Pancreas (tissue), 10 donors: ENCODE measurements around the gene FEM1C. TPM values are rescaled to one million over a fixed set of nuclear protein-coding genes. Genes with fewer than 3 reads are reported as not detected.

Source experiments
- ATAC-seq, 4 donors: fragments of 200-7000 bp; cut with Tn5 transposase; one replicate each; pipeline versions ENCODE4 v1.8.0 to v1.9.1; 2020; ENCODE audit warnings: mild to moderate bottlenecking in 4 of 4, moderate library complexity in 4 of 4
- DNase-seq, 6 donors: peaks; one replicate each; pipeline ENCODE4 v3.0.0-alpha.2; 2020
- FAIRE-seq: peaks from 2 replicates; lab custom pipeline; 2012; peaks lifted over from hg19 to GRCh38; lab: Jason Lieb, UNC
- H3K27ac ChIP-seq, 4 donors: fragments of 200-600 bp; sonication (generic); 1 replicate in 3 of 4; 2 replicates in 1 of 4; pipeline versions ENCODE4 v1.5.0 to v1.8.0; 2020
- H3K27me3 ChIP-seq, 4 donors: fragments of 200-600 bp; one replicate each; pipeline ENCODE4 v1.8.0; 2021
- H3K36me3 ChIP-seq, 3 donors: fragments of 200-600 bp; sonication (generic) in 1 of 3; one replicate each; pipeline versions ENCODE4 v1.5.0 to v1.8.0; 2020 to 2021
- H3K4me1 ChIP-seq, 3 donors: fragments of 200-600 bp; one replicate each; pipeline ENCODE4 v1.8.0; 2021
- H3K4me3 ChIP-seq, 4 donors: fragments of 200-600 bp; sonication (generic) in 2 of 4; one replicate each; pipeline versions ENCODE4 v1.5.0 to v1.8.0; 2020 to 2021
- H3K9me3 ChIP-seq, 4 donors: fragments of 200-600 bp; one replicate each; pipeline ENCODE4 v1.8.0; 2021
- CTCF ChIP-seq, 4 donors: fragments of 200-600 bp; sonication (generic) in 3 of 4; IDR thresholded peaks; one replicate each; pipeline versions ENCODE4 v1.5.0 to v1.8.0; 2021; ENCODE audit warnings: antibody characterized with exemption in 4 of 4
- WGBS, 2 donors: extraction: QIAGEN DNeasy Blood & Tissue Kit; methylation state at CpG; one replicate each; pipeline ENCODE4 v1.1.7; 2013; 5-methylcytosine and 5-hydroxymethylcytosine counted together
- intact Hi-C, 3 donors: fragments of 100-400 bp; cut with DNase I; formaldehyde crosslinking; loops; one replicate each; pipeline versions ENCODE4 v1.11.1 to v1.14.2; 2022
- polyA plus RNA-seq, 2 donors: library from polyadenylated mRNA; stranded (reverse); fragments of 200-250 nt; gene quantifications; one replicate each; pipeline ENCODE4 v1.2.3, GENCODE V29; 2013
- total RNA-seq, 6 donors: library from RNA; stranded (reverse); fragmentation: NEBNext Ultra II Directional in 4 of 6; extraction: Animal tissue kit (Norgen Biotek cat#: 25700) in 4 of 6; gene quantifications; one replicate each; pipeline versions ENCODE4 v1.2.1 to v1.2.4, GENCODE V29; 2021 to 2023
- donor health status: healthy with polysubstance abuse.
- donor health status: DM: no; HTN: no; CAD: no; lungs with moderate emphysema.
- donor health status: DM: no; HTN: no; CAD: no.
- donor health status: control.
- donor health status: control.
- donor health status: Bipolar disorder and iron deficiency.
- donor health status: DM: yes; HTN: yes; CAD: no.
- donor health status: DM: no; HTN: no; CAD: no.
- donor health status: DM: no; HTN: no; CAD: no.
- donor health status: DM: yes; HTN: yes; CAD: no.

Gene FEM1C
- total and polyA plus RNA-seq, 8 donors = 3.2 to 11.2 (median 7.6) TPM

DNA sequence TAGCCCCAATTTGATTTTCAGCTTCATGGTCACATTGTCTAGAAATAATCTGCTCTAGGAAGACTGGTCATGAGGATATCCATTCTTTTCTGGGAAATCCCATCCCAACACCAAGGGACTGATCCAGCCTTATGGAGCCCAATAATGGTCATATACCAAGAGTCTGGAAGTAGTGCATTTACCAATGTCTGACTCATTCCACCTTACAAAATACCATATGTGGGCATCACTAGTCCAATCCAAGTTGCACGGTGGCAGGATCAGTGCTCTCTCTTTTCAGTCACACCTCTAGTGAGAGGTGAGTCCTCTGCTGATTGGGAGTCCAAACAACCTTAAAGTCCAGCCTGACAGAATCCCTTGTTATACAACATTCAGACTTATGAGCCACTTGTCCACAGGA is 73.7 kb downstream of the FEM1C start:
- WGBS, 2 donors = 91 to 97% methylated on average over 1 of the region's 1 CpG
- ATAC-seq (no peak), DNase-seq (no peak), FAIRE-seq (no peak)
- TF ChIP-seq CTCF (IDR thresholded peaks at IDR 0.05) = no peak
- no peak overlapping the region for H3K4me3 ChIP-seq
- H3K9me3 ChIP-seq = no peaks in the 10 kb centered on the region
- no peak overlapping the region for H3K27ac ChIP-seq
- H3K4me1 ChIP-seq = peaks cover 0 to 6% (median 0%) of the 10 kb centered on the region in 3 donors
- intact Hi-C loops = no loop called here
- no peaks in the 10 kb centered on the region for H3K36me3 ChIP-seq
- no peaks in the 10 kb centered on the region for H3K27me3 ChIP-seq

Other genes with a start within 250 kb of the FEM1C start
- 1 to 10 TPM; 3.3 to 7.9 (median 4.9) TPM for gene CCDC112, start 248.1 kb downstream of the FEM1C start, total RNA-seq
- 1 to 10 TPM; 5.1 to 5.5 TPM for gene CCDC112, start 248.1 kb downstream of the FEM1C start, polyA plus RNA-seq
- gene TICAM2, start 57.7 kb upstream of the FEM1C start, total RNA-seq = 1 to 10 TPM; 1.6 to 3.4 (median 2.2) TPM
- gene TICAM2, start 57.7 kb upstream of the FEM1C start, polyA plus RNA-seq = 1 to 10 TPM; 1.4 to 1.9 TPM
- 10 to 100 TPM; 39.4 to 71.3 (median 63.7) TPM for gene TMED7, start 81.3 kb upstream of the FEM1C start, total RNA-seq
- gene TMED7, start 81.3 kb upstream of the FEM1C start, polyA plus RNA-seq = 10 to 100 TPM in 1 of 2 donors, 1 to 10 TPM in 1; 8.2 to 27.5 TPM